PC-9 (cell line): Measurements from ENCODE around the gene ZNF831. TPM values are rescaled to one million over a fixed set of nuclear protein-coding genes. Genes with fewer than 3 reads are reported as not detected.

Source experiments
- BruUV-seq: library from RNA; stranded (reverse); fragments of 400-500 nt; replicated peaks from 2 replicates; lab custom pipeline; 2021; lab: Mats Ljungman, UMichigan
- CTCF ChIA-PET: fragments of 300-600 bp; sonication (Branson Sonifier 250); formaldehyde crosslinking; loops from one replicate; lab custom pipeline; 2022; ENCODE audit warnings: antibody characterized with exemption; lab: Charles Lee
- POLR2A ChIA-PET: fragments of 300-600 bp; sonication (Branson Sonifier 250); formaldehyde crosslinking; loops from one replicate; lab custom pipeline; 2022; ENCODE audit warnings: antibody characterized with exemption; ENCODE audit not compliant: unreplicated experiment; lab: Charles Lee
- DNase-seq, 2 experiments: peaks; one replicate each; pipeline versions ENCODE4 v3.0.0 to v3.0.0-alpha.2; 2015 to 2022; ENCODE audit warnings: mixed read lengths in 1 of 2
- H2AFZ ChIP-seq: fragments of 200-600 bp; sonication (generic); 2 replicates; pipeline ENCODE4 v1.8.1; 2017; ENCODE audit warnings: antibody characterized with exemption
- H3F3A ChIP-seq: fragments of 200-600 bp; sonication (generic); 2 replicates; pipeline ENCODE4 v1.8.1; 2017; ENCODE audit warnings: antibody characterized with exemption, mild to moderate bottlenecking, low read depth; ENCODE audit not compliant: insufficient read depth
- H3K27ac ChIP-seq: fragments of 200-600 bp; sonication (generic); 2 replicates; pipeline ENCODE4 v1.6.1; 2016; ENCODE audit warnings: mixed run types
- H3K27me3 ChIP-seq: fragments of 200-600 bp; sonication (generic); 2 replicates; pipeline ENCODE4 v1.6.1; 2016; ENCODE audit warnings: low read depth, mixed run types; ENCODE audit not compliant: insufficient read depth
- H3K36me3 ChIP-seq: fragments of 200-600 bp; sonication (generic); 2 replicates; pipeline ENCODE4 v1.6.1; 2016; ENCODE audit warnings: low read depth, mixed run types
- H3K4me1 ChIP-seq: fragments of 200-600 bp; sonication (generic); replicated peaks from 2 replicates; pipeline ENCODE4 v1.6.1; 2016; ENCODE audit warnings: mixed run types; ENCODE audit not compliant: insufficient read depth
- H3K4me2 ChIP-seq: fragments of 200-600 bp; sonication (generic); 2 replicates; pipeline ENCODE4 v1.6.1; 2017; ENCODE audit warnings: mixed run types
- H3K4me3 ChIP-seq: fragments of 200-600 bp; sonication (generic); 2 replicates; pipeline ENCODE4 v1.6.1; 2016; ENCODE audit warnings: mixed run types
- H3K79me2 ChIP-seq: fragments of 200-600 bp; sonication (generic); 2 replicates; pipeline ENCODE4 v1.6.1; 2017; ENCODE audit warnings: low read depth, mixed run types
- H3K9me2 ChIP-seq: fragments of 200-600 bp; sonication (generic); 2 replicates; pipeline ENCODE4 v1.8.1; 2017; ENCODE audit warnings: mild to moderate bottlenecking; ENCODE audit not compliant: insufficient read depth
- H3K9me3 ChIP-seq: fragments of 200-600 bp; sonication (generic); 2 replicates; pipeline ENCODE4 v1.8.1; 2016; ENCODE audit warnings: low read depth; ENCODE audit not compliant: insufficient read depth
- H4K20me1 ChIP-seq: fragments of 200-600 bp; sonication (generic); 2 replicates; pipeline ENCODE4 v1.8.1; 2017; ENCODE audit not compliant: insufficient read depth
- CTCF ChIP-seq: fragments of 200-600 bp; sonication (generic); conservative IDR thresholded peaks from 2 replicates; pipeline ENCODE4 v1.6.1; 2017; ENCODE audit warnings: mixed run types, antibody characterized with exemption, mild to moderate bottlenecking, moderate library complexity
- EZH2 ChIP-seq: fragments of 200-600 bp; sonication (generic); IDR thresholded peaks from 2 replicates; pipeline ENCODE4 v1.8.0; 2017; ENCODE audit warnings: antibody characterized with exemption, low read depth
- intact Hi-C: fragments of 100-400 bp; cut with micrococcal nuclease; formaldehyde crosslinking; loops from one replicate; pipeline ENCODE4 v1.10.0; 2022; ENCODE audit not compliant: unreplicated experiment
- total RNA-seq: library from RNA; stranded (reverse); gene quantifications from 2 replicates; pipeline ENCODE4 v1.2.3, GENCODE V29; 2021

ZNF831 gene
- total RNA-seq, 1 experiment from 2014 or later, result not detected

GRCh38 chr20:59159091-59159490, 4.5 kb upstream of the ZNF831 start:
- Histone ChIP-seq H4K20me1 (no peaks in the 10 kb centered on the region), H3K4me1 (no peaks in the 10 kb centered on the region), H3K9me2 (no peaks in the 10 kb centered on the region), H3K79me2 (no peaks in the 10 kb centered on the region), H3K27ac (no peak overlapping the region), H3K9me3 (no peaks in the 10 kb centered on the region), H2AFZ (no peak overlapping the region), H3F3A (no peaks in the 10 kb centered on the region), H3K4me3 (no peak overlapping the region), H3K27me3 (peaks cover 97% of the 10 kb centered on the region), H3K4me2 (no peak overlapping the region), H3K36me3 (no peaks in the 10 kb centered on the region)
- CTCF ChIA-PET, result no interaction called here
- intact Hi-C loops, result no loop called here
- TF ChIP-seq EZH2 (no peak), CTCF (no peak)
- no TSS peak for BruUV-seq
- DNase-seq, result no peak
- POLR2A ChIA-PET, result no interaction called here

- Histone ChIP-seq H3K9me2 (no peaks in the 10 kb centered on the region), H3F3A (no peaks in the 10 kb centered on the region), H4K20me1 (no peaks in the 10 kb centered on the region), H3K27ac (no peak overlapping the region), H3K27me3 (peaks cover 97% of the 10 kb centered on the region), H3K79me2 (no peaks in the 10 kb centered on the region), H3K4me1 (no peaks in the 10 kb centered on the region), H3K36me3 (no peaks in the 10 kb centered on the region), H3K4me2 (no peak overlapping the region), H2AFZ (no peak overlapping the region), H3K4me3 (no peak overlapping the region), H3K9me3 (no peaks in the 10 kb centered on the region)
- POLR2A ChIA-PET, result no interaction called here
- TF ChIP-seq EZH2, result no peak
- TF ChIP-seq CTCF, result no peak
- CTCF ChIA-PET, result no interaction called here
- no TSS peak for BruUV-seq
- DNase-seq, result no peak
- intact Hi-C loops, result no loop called here
These were observed 3.9 kb upstream of the ZNF831 start for GRCh38 chr20:59159493-59160376.

- POLR2A ChIA-PET, result no interaction called here
These were observed 3.1 kb upstream of the ZNF831 start for GRCh38 chr20:59160389-59161115.

More at GRCh38 chr20:59160389-59161115, 3.1 kb upstream of the ZNF831 start:
- Histone ChIP-seq H4K20me1 (no peaks in the 10 kb centered on the region), H3K4me2 (no peak overlapping the region), H3K4me1 (no peaks in the 10 kb centered on the region), H3K36me3 (no peaks in the 10 kb centered on the region), H3K27ac (no peak overlapping the region), H3F3A (no peaks in the 10 kb centered on the region), H3K9me3 (no peaks in the 10 kb centered on the region), H3K9me2 (no peaks in the 10 kb centered on the region), H3K27me3 (peaks cover 97% of the 10 kb centered on the region), H3K79me2 (no peaks in the 10 kb centered on the region), H2AFZ (no peak overlapping the region), H3K4me3 (no peak overlapping the region)
- no TSS peak for BruUV-seq
- intact Hi-C loops, result no loop called here
- CTCF ChIA-PET, result no interaction called here
- no peak for DNase-seq
- TF ChIP-seq CTCF, result no peak
- TF ChIP-seq EZH2, result no peak
